NCI-H82 treated with DMSO at 0.1 percent for 48 hours (cell line): ENCODE results near the gene RABGGTA.
A peak's percentile ranks its signal among the peaks of the same experiment; 100 is the strongest.

Experiments
- DNase-seq: peaks from one replicate; lab custom pipeline; 2025; ENCODE audit not compliant: unreplicated experiment; lab: John Stamatoyannopoulos, UW

RABGGTA gene

GRCh38 chr14:24271134-24271833 lies at the start of gene RABGGTA:
RABGGTA (minus strand) TSS chr14:24271597; CDS start chr14:24271115, 482 bp downstream.
- peak; percentile 63 for DNase-seq

- no peak for DNase-seq
Measured at GRCh38 chr14:24317141-24317928, 45.9 kb upstream of the RABGGTA start.

GRCh38 chr14:24316597-24316950 lies 45.2 kb upstream of the RABGGTA start:
- DNase-seq = no peak

GRCh38 chr14:24315807-24316596 lies 44.6 kb upstream of the RABGGTA start:
- no peak for DNase-seq

GRCh38 chr14:24315243-24315806 lies 43.9 kb upstream of the RABGGTA start:
- DNase-seq = no peak

GRCh38 chr14:24314377-24315193 lies 43.2 kb upstream of the RABGGTA start:
- no peak for DNase-seq

- no peak for DNase-seq
Measured at GRCh38 chr14:24313913-24314312, 42.5 kb upstream of the RABGGTA start.

- no peak for DNase-seq
Measured at GRCh38 chr14:24312736-24313507, 41.5 kb upstream of the RABGGTA start.

GRCh38 chr14:24311837-24312615 lies 40.6 kb upstream of the RABGGTA start:
- DNase-seq = no peak

GRCh38 chr14:24310646-24311604 lies 39.5 kb upstream of the RABGGTA start, which contains the start of gene LTB4R:
LTB4R (plus strand) TSS chr14:24311502; CDS start chr14:24315652, 4,150 bp downstream.
- no peak for DNase-seq

GRCh38 chr14:24310265-24310645 lies 38.9 kb upstream of the RABGGTA start:
- DNase-seq = no peak

- no peak for DNase-seq
Measured at GRCh38 chr14:24309538-24310264, 38.3 kb upstream of the RABGGTA start, which contains the start of gene LTB4R2. LTB4R2 (plus strand) TSS chr14:24310140; CDS start chr14:24310665, 525 bp downstream.

GRCh38 chr14:24308342-24309124 lies 37.1 kb upstream of the RABGGTA start:
- DNase-seq = no peak

GRCh38 chr14:24307575-24308341 lies 36.4 kb upstream of the RABGGTA start, which contains the start of gene CIDEB:
CIDEB (minus strand) TSS chr14:24307977; CDS start chr14:24307858, 119 bp downstream.
- no peak for DNase-seq

GRCh38 chr14:24307156-24307574 lies 35.8 kb upstream of the RABGGTA start:
- DNase-seq = no peak
